22Rv1 (cell line): ENCODE data around the gene TNNC2.

ENCODE experiments used
- ZFX ChIP-seq: fragments of 450-650 bp; IDR thresholded peaks from 2 replicates; pipeline ENCODE4 v1.6.1; 2017; ENCODE audit warnings: antibody characterized with exemption, borderline replicate concordance
- TF ChIP-seq, protein P1 (sequence below): fragments of 450-650 bp; IDR thresholded peaks from 2 replicates; pipeline ENCODE4 v1.5.1; 2017; ENCODE audit warnings: mild to moderate bottlenecking

DNA sequence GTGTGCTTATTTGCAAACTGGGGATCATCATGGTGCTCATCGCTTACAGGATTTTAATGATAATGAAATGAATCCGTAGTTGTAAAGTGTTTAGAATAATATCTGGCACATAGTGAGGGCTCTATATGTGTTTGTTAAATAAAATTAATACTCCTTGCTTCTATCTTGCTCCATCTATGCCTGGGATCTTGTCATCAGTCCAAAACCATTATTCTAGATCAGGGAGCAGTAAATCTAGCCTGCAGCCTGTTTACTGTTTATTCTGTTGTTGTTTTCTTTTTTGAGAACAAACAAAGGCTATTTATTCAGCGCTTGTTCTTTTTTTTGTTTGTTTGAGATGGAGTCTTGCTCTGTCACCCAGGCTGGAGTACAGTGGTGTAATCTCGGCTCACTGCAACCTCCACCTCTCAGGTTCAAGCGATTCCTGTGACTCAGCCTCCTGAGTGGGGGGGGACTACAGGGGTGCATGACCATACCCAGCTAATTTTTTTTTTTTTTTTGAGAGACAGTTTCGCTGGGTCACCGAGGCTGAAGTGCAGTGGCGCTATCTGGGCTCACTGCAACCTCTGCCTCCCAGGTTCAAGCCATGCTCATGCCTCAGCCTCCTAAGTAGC lies 22.0 kb upstream of the TNNC2 start:
- TF ChIP-seq, protein P1, sequence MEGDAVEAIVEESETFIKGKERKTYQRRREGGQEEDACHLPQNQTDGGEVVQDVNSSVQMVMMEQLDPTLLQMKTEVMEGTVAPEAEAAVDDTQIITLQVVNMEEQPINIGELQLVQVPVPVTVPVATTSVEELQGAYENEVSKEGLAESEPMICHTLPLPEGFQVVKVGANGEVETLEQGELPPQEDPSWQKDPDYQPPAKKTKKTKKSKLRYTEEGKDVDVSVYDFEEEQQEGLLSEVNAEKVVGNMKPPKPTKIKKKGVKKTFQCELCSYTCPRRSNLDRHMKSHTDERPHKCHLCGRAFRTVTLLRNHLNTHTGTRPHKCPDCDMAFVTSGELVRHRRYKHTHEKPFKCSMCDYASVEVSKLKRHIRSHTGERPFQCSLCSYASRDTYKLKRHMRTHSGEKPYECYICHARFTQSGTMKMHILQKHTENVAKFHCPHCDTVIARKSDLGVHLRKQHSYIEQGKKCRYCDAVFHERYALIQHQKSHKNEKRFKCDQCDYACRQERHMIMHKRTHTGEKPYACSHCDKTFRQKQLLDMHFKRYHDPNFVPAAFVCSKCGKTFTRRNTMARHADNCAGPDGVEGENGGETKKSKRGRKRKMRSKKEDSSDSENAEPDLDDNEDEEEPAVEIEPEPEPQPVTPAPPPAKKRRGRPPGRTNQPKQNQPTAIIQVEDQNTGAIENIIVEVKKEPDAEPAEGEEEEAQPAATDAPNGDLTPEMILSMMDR, result no peak
- no peak for TF ChIP-seq ZFX
